HG03457 (cell line): Measurements from ENCODE around the gene CPTP.
"Not testable (repeated sequence)": the region's sequence is repeated elsewhere in the genome, so short reads cannot be mapped to it uniquely, and the experiment has no call there.

Source experiments
- ATAC-seq: cut with Tn5 transposase; IDR thresholded peaks from one replicate; pipeline ENCODE4 v1.9.1; 2021; ENCODE audit warnings: moderate number of reproducible peaks; ENCODE audit not compliant: unreplicated experiment

CPTP gene

DNA sequence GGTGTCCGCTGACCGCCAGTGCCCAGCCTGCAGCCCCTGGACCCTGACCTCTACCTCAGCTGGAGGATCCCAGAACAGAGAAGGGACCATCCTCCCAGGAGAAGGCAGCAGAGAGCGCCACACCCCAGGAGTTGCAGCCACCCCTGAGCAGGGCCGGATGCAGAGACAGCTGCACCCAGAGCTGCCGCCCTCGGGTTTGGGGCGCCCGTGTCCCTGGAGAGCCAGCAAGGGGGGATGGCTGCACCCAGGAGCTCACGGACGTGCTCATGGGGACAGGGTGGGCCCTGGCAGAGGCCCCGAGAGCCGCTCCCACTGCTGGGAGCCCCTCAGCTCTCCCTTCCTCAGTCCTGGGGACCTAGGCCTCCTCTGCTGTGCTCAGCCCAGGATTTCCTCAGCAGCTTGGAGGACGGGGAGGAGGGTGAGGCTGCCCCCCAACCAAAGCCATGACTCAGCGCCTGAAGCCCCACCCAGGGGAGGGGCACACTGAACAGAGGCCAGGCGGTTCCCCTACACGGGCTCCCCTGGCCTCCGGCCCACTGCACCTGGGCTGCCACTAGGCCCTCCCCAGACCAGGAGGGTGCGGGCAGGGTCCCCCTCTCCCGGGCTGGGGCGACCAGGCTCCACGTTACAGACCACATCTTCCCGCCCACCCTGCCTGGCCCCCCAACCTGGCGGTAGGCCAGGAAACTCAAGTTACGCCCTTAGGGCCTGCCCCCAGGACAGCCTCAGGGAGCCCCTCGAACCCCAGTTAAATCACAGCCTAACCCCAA, 19.1 kb upstream of the CPTP start:
- no peak for ATAC-seq

DNA sequence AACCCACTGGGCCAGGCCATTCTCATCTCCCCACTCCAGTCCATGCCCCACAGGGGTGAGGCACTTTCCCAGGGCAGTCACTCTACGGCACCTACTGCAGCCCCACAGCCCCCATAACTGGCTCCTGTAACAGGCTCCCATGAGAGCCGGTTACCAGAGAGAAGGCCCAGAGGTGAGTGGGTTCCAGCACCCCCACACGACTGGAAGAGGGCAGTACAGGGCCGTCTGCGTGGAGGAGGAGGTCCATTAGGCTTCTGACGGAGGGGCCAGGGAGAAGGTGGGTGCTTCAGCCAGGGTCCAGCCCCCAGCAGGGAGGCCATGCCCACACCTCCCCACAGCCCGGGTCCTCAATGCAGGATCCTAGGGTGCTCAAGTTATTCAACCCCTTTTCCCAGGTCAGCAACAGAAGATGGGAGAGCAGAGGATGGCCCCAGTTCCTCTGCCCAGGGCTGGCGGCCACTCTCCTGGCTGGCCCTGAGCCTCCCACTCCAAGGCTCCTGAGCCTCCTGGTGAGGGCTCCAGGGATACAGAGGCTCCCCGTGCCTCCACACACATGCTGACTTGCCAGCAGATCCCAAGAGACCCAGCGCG, 18.4 kb upstream of the CPTP start:
- no peak for ATAC-seq

DNA sequence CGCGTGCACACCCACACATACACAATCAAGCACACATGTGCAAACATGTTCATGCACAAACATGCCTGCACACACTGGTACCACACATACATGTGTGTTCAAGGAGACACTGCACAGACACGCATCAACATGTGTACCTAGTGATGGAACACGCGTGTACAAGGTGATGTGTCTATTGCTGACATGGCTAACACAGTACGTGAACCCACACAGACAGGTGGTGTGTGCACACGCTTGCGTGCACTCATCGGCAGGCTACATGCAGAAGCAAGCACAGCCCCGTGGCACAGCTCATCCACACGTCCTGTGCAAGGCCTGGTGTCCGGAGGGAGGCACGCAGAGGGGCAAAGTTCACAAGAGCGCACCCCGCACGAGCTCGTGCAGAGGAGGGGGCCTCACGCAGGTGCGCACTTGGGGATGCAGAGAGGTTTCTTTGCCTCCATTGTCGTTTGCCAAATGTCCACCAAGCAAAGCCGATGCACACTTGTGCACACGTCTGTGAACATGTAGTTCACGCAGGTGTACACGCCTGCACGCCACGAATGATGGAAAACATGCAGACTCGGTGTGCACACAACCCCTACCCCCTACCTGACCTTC, 17.8 kb upstream of the CPTP start:
- no peak for ATAC-seq

DNA sequence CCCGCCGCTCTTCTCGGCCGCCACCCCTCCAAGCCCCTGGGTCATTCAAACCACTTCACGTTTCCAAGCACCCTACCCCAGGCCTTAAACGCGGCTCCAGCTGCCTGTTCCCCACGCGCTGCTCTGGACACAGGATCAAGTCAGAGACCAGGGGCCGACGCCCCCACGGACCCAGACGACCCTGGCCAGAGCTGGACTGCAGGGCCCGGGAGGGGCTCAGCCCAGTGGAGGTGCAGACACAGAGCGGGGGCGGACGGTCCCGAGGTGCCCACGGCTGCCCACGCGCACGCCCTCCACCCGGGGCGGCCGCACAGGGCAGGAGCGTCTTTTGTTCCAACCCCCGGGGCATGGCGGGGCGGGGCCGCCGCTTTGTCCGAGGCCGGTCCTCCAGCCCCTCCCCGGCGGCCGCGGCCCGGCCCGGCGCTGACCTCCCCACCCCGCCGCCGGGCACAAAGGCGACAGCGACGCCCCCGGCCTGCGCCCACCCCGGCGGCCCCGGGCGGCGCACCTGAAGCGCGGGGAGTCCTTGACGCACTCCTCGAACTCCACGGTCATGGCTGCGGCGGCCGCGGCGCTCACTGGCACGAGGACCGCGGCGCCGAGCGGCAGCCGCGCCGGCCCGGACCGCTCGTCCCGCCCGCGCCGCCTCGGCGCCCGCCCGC, 17.2 kb upstream of the CPTP start:
- ATAC-seq = peak; percentile 8

DNA sequence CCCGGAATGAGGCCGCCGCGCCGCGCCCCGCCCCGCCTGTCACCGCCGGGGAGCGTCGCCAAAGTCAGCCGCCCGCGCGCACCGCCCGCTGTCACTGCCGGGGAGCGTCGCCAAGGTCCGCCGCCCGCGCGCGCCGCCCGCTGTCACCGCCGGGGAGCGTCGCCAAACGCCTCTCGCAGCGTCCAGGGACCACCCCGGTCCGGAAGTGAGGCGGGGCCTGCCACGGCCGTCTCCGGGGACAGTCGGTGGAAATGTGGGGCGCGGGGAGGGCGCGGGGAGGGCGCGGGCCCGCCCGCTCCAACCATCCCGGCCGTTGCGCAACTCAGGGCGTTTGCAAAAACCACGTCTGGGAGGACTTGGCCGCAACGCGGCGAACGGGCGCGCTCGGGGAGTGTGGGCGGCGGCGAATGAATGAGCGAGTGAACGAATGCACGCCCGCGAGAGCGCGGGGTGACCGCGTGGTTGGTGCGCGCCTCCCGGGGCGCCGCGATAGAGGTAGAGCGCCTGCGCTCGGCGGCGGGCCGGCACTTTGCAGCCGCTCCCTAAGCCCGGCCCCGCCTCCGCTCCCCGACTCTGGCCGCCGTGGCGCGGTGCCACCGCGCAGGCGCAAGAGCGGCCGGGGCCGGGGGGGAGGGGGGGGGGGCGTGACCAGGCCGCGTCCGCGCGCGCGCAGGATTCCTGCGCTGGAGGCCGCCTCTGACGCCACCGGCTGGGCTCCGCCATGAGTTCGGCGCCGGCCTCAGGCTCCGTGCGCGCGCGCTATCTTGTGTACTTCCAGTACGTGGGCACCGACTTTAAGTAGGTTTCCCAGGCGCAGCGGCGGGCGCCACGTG, 16.5 kb upstream of the CPTP start, which contains the start of the genes ACAP3 and PUSL1:
ACAP3 (minus strand) TSS at position 8 of the 833 bp plus-strand sequence. CDS start 115 bp downstream, outside the sequence.
PUSL1 (plus strand) TSS at position 675 of the 833 bp plus-strand sequence; CDS start at position 722, 47 bp downstream.
- peak; percentile 44 for ATAC-seq

DNA sequence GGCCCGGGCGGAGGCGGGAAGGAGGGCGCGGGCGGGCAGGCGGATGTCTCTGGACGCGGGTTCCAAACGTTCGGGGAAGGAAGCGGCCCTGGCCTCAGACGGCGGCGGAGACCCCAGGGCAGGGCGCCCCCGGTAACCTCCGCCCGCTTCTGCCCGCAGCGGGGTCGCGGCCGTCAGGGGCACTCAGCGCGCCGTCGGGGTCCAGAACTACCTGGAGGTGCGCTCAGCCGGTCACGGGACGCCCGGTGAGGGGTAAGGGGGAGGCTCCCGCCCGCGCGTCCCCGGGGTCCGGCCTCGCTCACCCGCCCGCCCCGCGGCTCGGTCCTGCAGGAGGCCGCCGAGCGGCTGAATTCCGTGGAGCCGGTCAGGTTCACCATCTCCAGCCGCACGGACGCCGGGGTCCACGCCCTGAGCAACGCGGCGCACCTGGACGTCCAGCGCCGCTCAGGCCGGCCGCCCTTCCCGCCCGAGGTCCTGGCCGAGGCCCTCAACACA, 15.8 kb upstream of the CPTP start:
- ATAC-seq = peak; percentile 5

DNA sequence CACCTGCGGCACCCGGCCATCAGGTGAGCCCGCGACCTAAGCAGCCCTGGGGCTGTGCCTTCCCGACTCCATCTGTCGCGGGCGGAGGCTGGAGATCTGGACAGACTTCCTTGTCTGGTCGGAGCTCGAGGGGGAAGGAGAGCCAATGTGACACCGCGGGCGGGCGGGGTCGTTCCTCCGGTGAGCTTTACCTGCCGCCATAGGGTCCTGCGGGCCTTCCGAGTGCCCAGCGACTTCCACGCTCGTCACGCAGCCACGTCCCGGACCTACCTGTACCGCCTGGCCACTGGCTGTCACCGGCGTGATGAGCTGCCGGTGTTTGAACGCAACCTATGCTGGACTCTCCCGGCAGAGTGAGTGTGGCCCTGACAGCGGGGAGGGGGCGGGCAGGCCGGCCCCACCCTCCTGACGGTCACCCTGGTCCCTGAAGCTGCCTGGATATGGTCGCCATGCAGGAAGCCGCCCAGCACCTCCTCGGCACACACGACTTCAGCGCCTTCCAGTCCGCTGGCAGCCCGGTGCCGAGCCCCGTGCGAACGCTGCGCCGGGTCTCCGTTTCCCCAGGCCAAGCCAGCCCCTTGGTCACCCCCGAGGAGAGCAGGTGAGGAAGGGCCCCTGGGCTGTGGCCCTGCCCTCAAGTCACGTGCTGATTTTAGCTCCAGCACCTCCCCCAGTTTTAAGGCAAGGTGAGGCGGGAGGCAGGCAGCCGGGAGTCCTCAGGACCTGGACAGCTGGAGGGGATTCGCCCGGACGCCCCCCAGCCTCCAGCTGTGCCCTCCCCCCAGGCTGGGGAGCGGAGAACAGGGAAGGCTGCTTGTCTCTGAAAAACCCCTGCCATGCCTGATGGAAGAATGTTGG, 15.1 kb upstream of the CPTP start:
- no peak for ATAC-seq

DNA sequence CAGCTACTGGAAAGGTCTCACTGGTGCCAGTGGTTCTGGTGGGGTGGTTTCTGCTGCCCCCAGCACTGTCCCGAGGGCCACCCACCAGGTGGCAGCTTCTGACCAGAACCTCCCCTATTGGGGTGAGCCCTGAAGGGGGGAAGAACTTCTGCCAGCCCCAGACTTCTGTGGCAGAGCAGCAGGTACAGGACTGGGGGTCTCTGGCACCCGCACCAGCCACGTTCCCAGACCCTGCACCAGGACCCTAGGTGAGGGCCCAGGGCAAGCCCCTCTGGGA, 14.6 kb upstream of the CPTP start:
- ATAC-seq = no peak

DNA sequence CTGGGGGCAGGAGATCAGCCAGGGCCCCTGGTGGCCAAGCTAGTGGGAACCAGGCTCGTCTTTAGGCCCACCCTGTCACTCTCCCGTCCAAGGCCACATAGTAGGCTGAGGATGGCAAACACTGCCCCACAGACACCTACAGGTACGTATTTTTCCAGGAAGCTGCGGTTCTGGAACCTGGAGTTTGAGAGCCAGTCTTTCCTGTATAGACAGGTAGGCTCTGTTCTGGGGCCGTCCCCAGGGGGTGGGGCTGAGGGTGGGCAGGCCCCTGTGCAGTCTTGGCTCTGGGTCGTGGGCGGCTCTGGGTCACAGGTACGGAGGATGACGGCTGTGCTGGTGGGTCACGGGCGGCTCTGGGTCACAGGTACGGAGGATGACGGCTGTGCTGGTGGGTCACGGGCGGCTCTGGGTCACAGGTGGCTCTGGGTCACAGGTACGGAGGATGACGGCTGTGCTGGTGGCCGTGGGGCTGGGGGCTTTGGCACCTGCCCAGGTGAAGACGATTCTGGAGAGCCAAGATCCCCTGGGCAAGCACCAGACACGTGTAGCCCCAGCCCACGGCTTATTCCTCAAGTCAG, 14.0 kb upstream of the CPTP start:
- ATAC-seq = no peak

DNA sequence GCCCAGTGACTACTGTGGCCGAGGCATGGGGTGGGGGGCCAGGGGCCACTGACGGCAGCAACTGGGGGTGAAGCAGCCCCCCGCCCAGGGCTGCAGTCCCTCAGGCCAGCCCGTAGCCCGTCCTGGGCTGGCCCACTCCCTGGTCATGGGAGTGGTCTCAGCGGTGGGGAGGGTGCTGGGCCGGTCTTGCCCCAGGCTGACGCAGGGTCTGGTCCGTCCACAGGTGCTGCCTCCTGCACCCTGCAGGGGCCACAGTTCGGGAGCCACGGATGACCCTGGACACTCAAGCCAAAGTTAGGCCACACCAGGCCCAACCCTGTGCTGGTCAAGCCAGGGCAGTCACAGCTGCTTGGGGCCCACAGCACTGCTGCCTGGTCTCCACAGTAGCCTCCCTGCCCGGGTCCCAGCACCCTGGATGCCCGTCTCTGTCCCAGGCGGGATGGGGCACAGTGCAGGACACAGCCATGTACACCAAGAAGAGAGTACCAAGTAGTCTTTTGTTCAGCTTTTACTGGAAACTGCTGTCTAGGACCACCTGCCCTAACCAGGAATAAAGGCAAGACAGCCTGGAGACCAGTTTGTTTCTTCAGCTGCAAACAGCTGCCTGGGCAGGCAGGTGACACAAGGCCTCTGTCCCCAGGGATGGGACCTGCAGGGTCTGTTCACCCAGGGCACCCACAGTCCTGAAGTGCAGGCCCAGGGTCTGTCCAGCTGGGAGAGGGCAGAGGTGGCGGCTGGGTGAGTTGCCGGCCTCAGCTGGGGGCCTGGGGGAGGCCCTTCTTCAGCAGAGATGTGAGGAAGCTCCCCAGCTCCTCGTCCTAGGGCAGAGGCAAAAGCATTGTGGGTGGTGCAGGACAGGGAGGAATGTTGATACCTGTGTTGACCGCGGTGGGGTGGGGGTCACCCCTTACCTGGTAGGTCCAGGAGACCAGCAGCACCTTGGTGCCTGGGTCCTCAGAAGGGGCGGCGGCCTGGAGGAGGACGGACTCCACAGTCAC, 13.2 kb upstream of the CPTP start:
- no peak for ATAC-seq

DNA sequence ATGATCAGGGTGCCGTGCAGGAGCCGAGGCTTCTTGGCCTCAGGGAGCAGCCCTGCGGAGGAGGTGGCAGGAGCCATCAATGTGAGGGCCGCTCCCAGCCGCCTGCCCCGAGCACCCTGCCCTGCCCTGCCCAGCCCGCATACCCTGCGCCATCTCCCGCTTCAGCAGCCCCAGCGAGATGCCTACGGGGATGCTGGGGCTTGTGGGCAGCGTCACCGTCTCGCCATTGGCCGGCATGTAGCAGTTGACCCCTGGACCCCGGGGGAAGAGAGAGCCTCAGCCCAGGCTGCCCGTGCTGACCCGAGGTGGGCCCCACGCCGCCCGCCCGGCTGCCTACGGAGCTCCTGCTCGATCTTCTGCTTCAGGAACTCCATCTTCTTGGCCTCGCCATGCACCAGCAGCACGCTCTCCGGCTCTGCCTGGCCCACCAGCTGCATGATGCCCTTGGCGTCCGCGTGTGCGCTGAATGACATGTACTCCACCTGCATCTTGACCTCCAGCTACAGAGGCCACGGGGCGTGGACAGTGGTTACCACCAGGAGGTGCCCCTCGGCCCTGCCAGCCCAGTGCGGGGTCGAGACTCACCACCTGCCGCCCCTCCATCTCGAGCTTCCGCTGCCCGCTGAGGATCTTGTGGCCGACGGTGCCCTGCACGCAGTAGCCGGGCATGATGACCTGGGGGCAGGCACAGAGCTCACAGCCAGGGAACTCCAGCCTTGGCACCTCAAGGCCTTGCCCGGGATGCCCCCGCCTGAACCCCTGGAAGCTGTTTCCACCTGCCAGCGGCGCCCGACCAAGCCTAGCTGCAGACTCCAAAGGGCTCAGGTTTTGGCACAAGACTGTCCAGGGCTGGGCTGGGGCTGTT, 11.9 kb upstream of the CPTP start:
- no peak for ATAC-seq

DNA sequence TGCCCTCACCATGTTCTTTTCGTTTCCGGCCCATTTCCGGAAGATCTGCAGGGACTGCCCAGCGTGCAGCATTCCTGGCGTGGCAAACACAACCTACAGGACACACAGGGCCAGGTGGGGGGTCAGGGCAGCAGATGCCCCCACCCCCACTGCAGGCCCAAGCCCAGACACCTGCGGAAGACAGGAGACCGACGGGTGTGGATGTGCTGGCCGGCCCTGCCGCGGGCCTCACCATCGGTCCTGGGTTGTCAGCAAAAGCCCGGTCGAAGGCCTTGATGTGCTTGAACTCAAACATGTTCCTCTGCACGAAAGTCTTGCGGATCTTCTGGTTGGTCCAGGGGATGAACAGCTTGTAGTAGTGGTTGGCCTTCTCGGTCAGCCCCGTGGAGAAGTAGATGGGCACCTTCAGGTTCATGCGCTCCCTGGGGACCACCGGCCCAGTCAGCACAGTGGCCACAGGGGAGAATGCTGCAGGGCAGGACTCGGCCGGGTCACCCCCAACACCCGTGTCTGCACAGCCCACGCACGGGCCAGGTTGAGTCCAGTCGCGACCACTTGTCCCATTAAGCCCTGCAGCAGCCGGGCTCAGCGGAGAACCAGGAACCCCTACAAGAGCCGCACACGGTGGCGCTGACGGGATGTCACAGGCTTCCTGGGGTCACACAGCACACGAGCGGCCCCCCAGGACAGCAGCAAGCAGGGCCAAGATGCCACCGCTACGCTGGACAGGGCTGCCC, 10.9 kb upstream of the CPTP start:
- no peak for ATAC-seq

DNA sequence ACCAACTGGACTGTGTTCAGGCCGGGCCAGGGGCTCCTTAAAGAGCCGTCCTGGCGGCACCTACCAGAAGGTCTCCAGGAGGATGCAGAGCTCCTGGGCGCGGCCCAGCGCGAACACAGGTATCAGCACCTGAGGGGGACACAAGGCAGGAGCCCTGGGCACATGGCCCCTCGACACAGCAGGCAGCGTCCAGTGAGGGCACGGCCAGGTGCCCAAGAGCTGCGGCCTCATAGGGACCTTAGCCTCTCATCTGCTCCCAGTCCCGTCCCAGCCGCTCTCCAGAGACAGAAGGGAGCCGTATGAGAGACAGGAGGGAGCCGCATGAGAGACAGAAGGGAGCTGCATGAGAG, 10.4 kb upstream of the CPTP start:
- ATAC-seq = no peak

DNA sequence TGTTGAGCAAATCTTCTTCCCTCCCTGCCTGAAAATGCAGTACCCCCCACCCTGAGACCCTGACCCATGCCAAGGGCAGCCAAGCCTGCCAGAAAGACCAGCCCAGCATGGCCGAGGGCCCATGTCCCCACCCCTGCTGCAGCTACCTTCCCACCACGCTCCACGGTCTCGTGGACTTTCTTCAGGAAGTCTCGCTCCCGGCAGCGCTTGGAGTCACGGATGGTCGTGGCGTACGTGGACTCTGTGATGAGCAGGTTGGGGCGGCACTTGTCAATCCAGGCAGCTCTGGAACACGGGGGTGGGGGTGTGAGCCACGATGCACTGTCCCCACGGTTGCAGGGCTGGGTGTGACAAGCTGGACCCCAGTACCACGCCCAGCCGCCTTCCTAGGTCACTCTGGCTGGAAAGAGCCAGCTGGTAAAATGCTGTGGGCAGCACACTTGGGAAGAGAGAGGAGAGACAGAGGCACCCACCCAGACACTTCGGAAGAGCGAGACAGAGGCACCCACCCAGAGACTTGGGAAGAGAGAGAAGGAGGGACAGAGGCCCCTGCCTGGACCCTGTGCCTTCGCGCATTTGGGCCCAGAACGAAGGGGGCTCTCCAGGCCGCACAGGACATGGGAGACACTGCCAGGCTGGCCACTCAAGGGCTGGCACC, 9.8 kb upstream of the CPTP start:
- no peak for ATAC-seq

DNA sequence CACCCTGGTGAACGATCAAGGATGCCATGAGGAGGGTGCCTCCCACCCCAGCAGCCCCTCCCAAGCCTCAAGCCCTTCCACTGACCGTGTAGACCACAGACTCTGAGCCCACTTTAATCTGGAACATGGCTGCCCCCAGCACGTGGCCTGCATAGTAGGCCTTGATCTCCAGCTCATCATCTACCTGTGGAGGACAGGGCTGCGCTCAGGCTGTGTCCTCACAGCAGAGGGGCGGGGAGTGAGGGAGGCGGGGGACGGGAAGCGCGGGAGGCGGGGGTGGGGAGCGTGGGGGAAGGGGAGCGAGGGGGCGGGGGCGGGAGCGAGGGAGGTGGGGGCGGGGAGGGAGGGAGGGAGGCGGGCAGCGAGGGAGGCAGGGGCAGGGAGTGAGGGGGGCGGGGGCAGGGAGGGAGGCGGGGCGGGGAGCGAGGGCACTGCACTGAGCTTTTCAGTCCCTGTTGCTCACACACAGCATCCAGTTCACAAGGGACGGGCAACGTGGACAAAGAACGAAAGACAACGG, 9.1 kb upstream of the CPTP start:
- ATAC-seq = no peak

DNA sequence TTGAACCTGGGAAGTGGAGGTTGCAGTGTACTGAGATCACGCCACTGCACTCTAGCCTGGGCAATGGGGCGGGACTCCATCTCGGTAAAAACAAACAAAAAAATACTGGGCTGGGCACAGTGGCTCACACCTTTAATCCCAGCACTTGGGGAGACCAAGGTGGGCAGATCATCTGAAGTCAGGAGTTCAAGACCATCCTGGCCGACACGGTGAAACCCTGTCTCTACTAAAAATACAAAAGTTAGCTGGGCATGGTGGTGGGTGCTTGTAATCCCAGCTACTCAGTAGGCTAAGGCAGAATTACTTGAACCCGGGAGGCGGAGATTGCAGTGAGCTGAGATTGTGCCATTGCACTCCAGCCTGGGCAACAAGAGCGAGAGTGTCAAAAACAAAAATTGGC, 8.4 kb upstream of the CPTP start:
- not testable (repeated sequence) for ATAC-seq
